ENCODE measurements around the gene OR8S1.

- TF ChIP-seq, protein P1, sequence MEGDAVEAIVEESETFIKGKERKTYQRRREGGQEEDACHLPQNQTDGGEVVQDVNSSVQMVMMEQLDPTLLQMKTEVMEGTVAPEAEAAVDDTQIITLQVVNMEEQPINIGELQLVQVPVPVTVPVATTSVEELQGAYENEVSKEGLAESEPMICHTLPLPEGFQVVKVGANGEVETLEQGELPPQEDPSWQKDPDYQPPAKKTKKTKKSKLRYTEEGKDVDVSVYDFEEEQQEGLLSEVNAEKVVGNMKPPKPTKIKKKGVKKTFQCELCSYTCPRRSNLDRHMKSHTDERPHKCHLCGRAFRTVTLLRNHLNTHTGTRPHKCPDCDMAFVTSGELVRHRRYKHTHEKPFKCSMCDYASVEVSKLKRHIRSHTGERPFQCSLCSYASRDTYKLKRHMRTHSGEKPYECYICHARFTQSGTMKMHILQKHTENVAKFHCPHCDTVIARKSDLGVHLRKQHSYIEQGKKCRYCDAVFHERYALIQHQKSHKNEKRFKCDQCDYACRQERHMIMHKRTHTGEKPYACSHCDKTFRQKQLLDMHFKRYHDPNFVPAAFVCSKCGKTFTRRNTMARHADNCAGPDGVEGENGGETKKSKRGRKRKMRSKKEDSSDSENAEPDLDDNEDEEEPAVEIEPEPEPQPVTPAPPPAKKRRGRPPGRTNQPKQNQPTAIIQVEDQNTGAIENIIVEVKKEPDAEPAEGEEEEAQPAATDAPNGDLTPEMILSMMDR (IDR thresholded peaks at IDR 0.05): no peak
- no peak for TF ChIP-seq POLR2A (IDR thresholded peaks at IDR 0.05)
Observed at GRCh38 chr12:48514728-48515127, 10.7 kb upstream of the OR8S1 start.
